Neural cell (in vitro differentiated cells): Measurements from ENCODE around the gene C11orf65. TPM values are rescaled to one million over a fixed set of nuclear protein-coding genes. Genes with fewer than 3 reads are reported as not detected.
"Not testable (repeated sequence)": the region's sequence is repeated elsewhere in the genome, so short reads cannot be mapped to it uniquely, and the experiment has no call there.

Experiments used
- H2AFZ ChIP-seq: fragments of 200-600, 300-800 bp; sonication (generic), shearing (Covaris generic); 2 replicates; pipeline ENCODE4 v1.6.0; 2014; ENCODE audit warnings: low read depth, mild to moderate bottlenecking, antibody characterized with exemption, low read length, moderate library complexity
- H3F3A ChIP-seq: fragments of 200-600 bp; shearing (Covaris generic); 2 replicates; pipeline ENCODE4 v1.6.1; 2016; ENCODE audit warnings: mild to moderate bottlenecking, moderate library complexity, mixed read lengths, antibody characterized with exemption, low read length; ENCODE audit not compliant: insufficient read depth, poor library complexity, severe bottlenecking
- H3K27ac ChIP-seq: fragments of 200-600, 300-800 bp; sonication (generic), shearing (Covaris generic); 2 replicates; pipeline ENCODE4 v1.5.1; 2014; ENCODE audit warnings: mild to moderate bottlenecking, low read length, moderate library complexity
- H3K27me3 ChIP-seq: fragments of 300-800, 200-600 bp; sonication (generic), shearing (Covaris generic); 2 replicates; pipeline ENCODE4 v1.6.0; 2014; ENCODE audit warnings: mild to moderate bottlenecking, low read depth, low read length, moderate library complexity; ENCODE audit not compliant: insufficient read depth
- H3K36me3 ChIP-seq: fragments of 300-800, 200-600 bp; sonication (generic), shearing (Covaris generic); 2 replicates; pipeline ENCODE4 v1.5.1; 2014; ENCODE audit warnings: mild to moderate bottlenecking, antibody characterized with exemption, low read length, moderate library complexity; ENCODE audit not compliant: insufficient read depth
- H3K4me2 ChIP-seq: fragments of 300-800, 200-600 bp; sonication (generic), shearing (Covaris generic); 2 replicates; pipeline ENCODE4 v1.6.0; 2014; ENCODE audit warnings: mild to moderate bottlenecking, low read length
- H3K4me3 ChIP-seq: fragments of 300-800, 200-600 bp; sonication (generic), shearing (Covaris generic); 2 replicates; pipeline ENCODE4 v1.5.1; 2014; ENCODE audit warnings: mild to moderate bottlenecking, low read length, moderate library complexity
- H3K79me2 ChIP-seq: fragments of 200-600 bp; shearing (Covaris generic); replicated peaks from 2 replicates; pipeline ENCODE4 v1.6.0; 2014; ENCODE audit warnings: mild to moderate bottlenecking, low read length, moderate library complexity; ENCODE audit not compliant: insufficient read depth
- H3K9ac ChIP-seq: fragments of 300-800, 200-600 bp; sonication (generic), shearing (Covaris generic); 2 replicates; pipeline ENCODE4 v1.6.1; 2016; ENCODE audit warnings: mild to moderate bottlenecking, low read length, mixed read lengths
- H3K9me2 ChIP-seq: fragments of 200-600 bp; shearing (Covaris generic); 2 replicates; pipeline ENCODE4 v1.6.1; 2016; ENCODE audit warnings: mild to moderate bottlenecking, low read length, mixed read lengths; ENCODE audit not compliant: insufficient read depth
- H3K9me3 ChIP-seq: fragments of 200-600, 300-800 bp; sonication (generic), shearing (Covaris generic); 2 replicates; pipeline ENCODE4 v1.6.1; 2016; ENCODE audit warnings: mild to moderate bottlenecking, mixed run types, low read length, moderate library complexity, mixed read lengths
- H4K20me1 ChIP-seq: fragments of 200-600 bp; shearing (Covaris generic); 2 replicates; pipeline ENCODE4 v1.6.1; 2016; ENCODE audit warnings: mild to moderate bottlenecking, mixed run types; ENCODE audit not compliant: insufficient read depth
- CTCF ChIP-seq: fragments of 450-650 bp; IDR thresholded peaks from 2 replicates; pipeline ENCODE4 v1.5.1; 2014; ENCODE audit warnings: antibody characterized with exemption, mild to moderate bottlenecking, moderate library complexity; ENCODE audit not compliant: poor library complexity, severe bottlenecking
- EP300 ChIP-seq: fragments of 450-650 bp; conservative IDR thresholded peaks from 2 replicates; pipeline ENCODE4 v1.6.1; 2014; ENCODE audit warnings: antibody characterized with exemption, mild to moderate bottlenecking, moderate library complexity; ENCODE audit not compliant: poor library complexity, severe bottlenecking
- EZH2 ChIP-seq: fragments of 200-600, 300-800 bp; shearing (Covaris generic), sonication (generic); IDR thresholded peaks from 2 replicates; pipeline ENCODE4 v1.6.1; 2014; ENCODE audit warnings: antibody characterized with exemption, low read length, borderline replicate concordance, mild to moderate bottlenecking; ENCODE audit not compliant: insufficient read depth, poor library complexity, severe bottlenecking
- MXI1 ChIP-seq: fragments of 450-650 bp; conservative IDR thresholded peaks from 2 replicates; pipeline ENCODE4 v1.6.1; 2014; ENCODE audit warnings: antibody characterized with exemption, mild to moderate bottlenecking; ENCODE audit not compliant: poor library complexity, severe bottlenecking
- POLR2AphosphoS5 ChIP-seq: IDR thresholded peaks from 2 replicates; pipeline ENCODE4 v1.6.1; 2012
- RAD21 ChIP-seq: fragments of 450-650 bp; conservative IDR thresholded peaks from 2 replicates; pipeline ENCODE4 v1.6.1; 2014; ENCODE audit warnings: antibody characterized with exemption, mild to moderate bottlenecking, moderate library complexity
- REST ChIP-seq: IDR thresholded peaks from 2 replicates; pipeline ENCODE4 v1.6.1; 2012; ENCODE audit warnings: borderline replicate concordance
- SMC3 ChIP-seq: fragments of 450-650 bp; conservative IDR thresholded peaks from 2 replicates; pipeline ENCODE4 v1.6.1; 2014; ENCODE audit warnings: antibody characterized with exemption, mild to moderate bottlenecking, moderate library complexity; ENCODE audit not compliant: poor library complexity
- TAF1 ChIP-seq: IDR thresholded peaks from 2 replicates; pipeline ENCODE4 v1.6.1; 2012; ENCODE audit warnings: low read depth
- polyA plus RNA-seq: library from polyadenylated mRNA; depleted of rRNA; stranded (reverse); fragments of >200 nt; gene quantifications from 2 replicates; pipeline ENCODE4 v1.2.3, GENCODE V29; 2014

Gene C11orf65
- polyA plus RNA-seq, 1 donor from 2014 or later: 1.1 TPM

GRCh38 chr11:108388576-108388975, 78.8 kb downstream of the C11orf65 start:
- H3K4me3 ChIP-seq: no peak overlapping the region
- H3K9me3 ChIP-seq: no peaks in the 10 kb centered on the region
- H3K36me3 ChIP-seq: no peaks in the 10 kb centered on the region
- no peak overlapping the region for H3K27ac ChIP-seq
- no peaks in the 10 kb centered on the region for H3K79me2 ChIP-seq
- no peaks in the 10 kb centered on the region for H3F3A ChIP-seq
- no peak overlapping the region for H3K9ac ChIP-seq
- no peak overlapping the region for H2AFZ ChIP-seq
- H3K27me3 ChIP-seq: no peaks in the 10 kb centered on the region
- TF ChIP-seq RAD21: no peak
- TF ChIP-seq EP300: no peak
- no peak for TF ChIP-seq REST
- TF ChIP-seq TAF1: no peak
- no peak for TF ChIP-seq MXI1
- TF ChIP-seq EZH2: no peak
- no peak for TF ChIP-seq SMC3
- no peak for TF ChIP-seq CTCF
- no peak for TF ChIP-seq POLR2AphosphoS5
- H4K20me1 ChIP-seq: no peaks in the 10 kb centered on the region
- no peaks in the 10 kb centered on the region for H3K9me2 ChIP-seq
- no peak overlapping the region for H3K4me2 ChIP-seq

- not testable (repeated sequence) for H3K27ac ChIP-seq, H3K4me2 ChIP-seq, H3K27me3 ChIP-seq, H2AFZ ChIP-seq, H3K9ac ChIP-seq, H3K4me3 ChIP-seq, H3K79me2 ChIP-seq, H3K36me3 ChIP-seq, H3K9me3 ChIP-seq, H3F3A ChIP-seq, H4K20me1 ChIP-seq, H3K9me2 ChIP-seq
Measured at GRCh38 chr11:108373505-108373904, 93.8 kb downstream of the C11orf65 start.

GRCh38 chr11:108370990-108371389, 96.3 kb downstream of the C11orf65 start:
- Histone ChIP-seq H3K9me3 (no peaks in the 10 kb centered on the region), H2AFZ (no peak overlapping the region), H3K4me3 (no peak overlapping the region), H4K20me1 (no peaks in the 10 kb centered on the region), H3K27ac (no peak overlapping the region), H3K79me2 (no peaks in the 10 kb centered on the region), H3K9me2 (no peaks in the 10 kb centered on the region), H3K27me3 (no peaks in the 10 kb centered on the region), H3K36me3 (no peaks in the 10 kb centered on the region), H3F3A (no peaks in the 10 kb centered on the region), H3K4me2 (no peak overlapping the region), H3K9ac (no peak overlapping the region)
- no peak for TF ChIP-seq SMC3
- no peak for TF ChIP-seq TAF1
- TF ChIP-seq POLR2AphosphoS5: no peak
- TF ChIP-seq EP300: no peak
- no peak for TF ChIP-seq REST
- no peak for TF ChIP-seq CTCF
- TF ChIP-seq MXI1: no peak
- TF ChIP-seq EZH2: no peak
- no peak for TF ChIP-seq RAD21
